Activated T-helper 2 cell treated with anti-CD3 and anti-CD28 coated beads, Interferon-gamma antibody, Interleukin-2, Interleukin-4, amounts not matched to agents 10 μg/mL and 5 μg/mL and 100 μg/mL, durations not matched to agents 14 hours and 24 hours and 36 hours (primary cell): ENCODE data around the gene DLGAP4. TPM values are rescaled to one million over a fixed set of nuclear protein-coding genes. Genes with fewer than 3 reads are reported as not detected.

Experiments
- DNase-seq: peaks from one replicate; pipeline ENCODE4 v3.0.0; 2021; ENCODE audit warnings: low spot score
- H3K27ac Mint-ChIP-seq: one replicate; pipeline ENCODE4 v1.8.0; 2021; ENCODE audit warnings: mixed read lengths
- H3K27me3 Mint-ChIP-seq: one replicate; pipeline ENCODE4 v1.8.0; 2021; ENCODE audit warnings: low read depth, mixed read lengths
- H3K36me3 Mint-ChIP-seq: one replicate; pipeline ENCODE4 v1.8.0; 2021; ENCODE audit warnings: low read depth, mixed read lengths
- H3K4me1 Mint-ChIP-seq: one replicate; pipeline ENCODE4 v1.8.0; 2021; ENCODE audit warnings: low read depth, mixed read lengths
- H3K4me3 Mint-ChIP-seq: one replicate; pipeline ENCODE4 v1.8.0; 2021; ENCODE audit warnings: low read depth, mild to moderate bottlenecking, moderate library complexity, mixed read lengths
- H3K9me3 Mint-ChIP-seq: one replicate; pipeline ENCODE4 v1.8.0; 2021; ENCODE audit warnings: mixed read lengths
- intact Hi-C: fragments of 100-400 bp; cut with micrococcal nuclease; formaldehyde crosslinking; loops from one replicate; pipeline ENCODE4 v1.15.1; 2023
- total RNA-seq: library from RNA; stranded (reverse); gene quantifications from 2 replicates; pipeline ENCODE4 v1.2.3, GENCODE V29; 2022

DLGAP4 gene
- 34.7 and 37.4 TPM in 2 replicates for total RNA-seq

DNA sequence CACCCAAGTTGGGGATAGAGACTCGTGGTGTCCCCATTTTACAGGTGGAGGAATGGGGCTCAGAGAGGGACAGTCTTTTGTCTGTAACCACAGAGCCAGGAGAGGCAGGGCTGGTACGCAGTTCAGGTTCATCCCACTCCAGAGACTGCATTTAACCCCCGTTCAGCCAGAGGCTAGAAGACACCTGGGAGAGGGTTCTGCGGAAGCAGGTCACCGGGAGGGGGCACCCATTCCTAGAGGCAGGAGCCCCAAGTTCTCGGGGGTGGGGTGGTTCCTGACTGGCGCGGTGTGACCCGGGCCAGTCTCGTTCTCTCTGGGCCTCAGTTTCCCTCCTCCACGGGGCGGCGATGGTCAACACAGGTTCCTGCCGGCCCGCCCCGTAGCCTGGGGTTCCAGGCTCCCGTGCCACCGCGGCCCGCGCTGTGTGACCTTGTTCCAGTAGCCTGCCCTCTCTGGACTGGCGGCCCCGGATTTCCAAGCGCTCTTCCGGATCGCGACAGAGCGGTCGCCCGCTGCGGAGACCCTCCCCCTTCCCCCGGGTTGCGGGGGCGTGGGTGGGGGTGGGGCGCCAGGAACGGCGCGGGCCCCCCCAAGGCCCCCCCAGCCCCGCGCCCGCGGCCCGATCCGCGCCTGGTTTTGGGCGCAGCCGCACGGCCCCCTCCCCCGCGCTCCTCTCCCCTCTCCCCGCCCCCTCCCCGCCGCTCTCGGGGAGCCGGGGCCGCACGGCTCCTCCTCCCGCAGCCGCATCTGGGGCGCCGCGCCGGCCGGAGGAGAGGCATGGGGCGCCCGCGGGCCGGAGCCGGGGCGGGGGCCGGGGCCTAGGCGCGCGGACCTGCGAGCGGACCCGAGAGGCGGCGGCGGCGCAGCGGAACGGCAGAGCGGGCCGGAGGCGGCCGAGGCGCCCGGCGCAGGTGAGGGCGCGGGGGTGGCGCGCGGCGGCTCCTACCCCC is at the start of gene DLGAP4:
TSS of gene DLGAP4 (plus strand) at position 738 of the 950 bp plus-strand sequence. CDS start 125,379 bp downstream, outside the sequence.
- peak within 1 kb of the TSS; percentile 14 for H3K4me3 Mint-ChIP-seq
- H3K4me1 Mint-ChIP-seq = no peaks in the 10 kb centered on the region
- peaks cover 63% of the 10 kb centered on the region for H3K27me3 Mint-ChIP-seq
- intact Hi-C loops = no loop called here
- no peak for DNase-seq
- H3K9me3 Mint-ChIP-seq = no peaks in the 10 kb centered on the region
- H3K36me3 Mint-ChIP-seq = no peaks in the 10 kb centered on the region
- no peak within 1 kb of the TSS for H3K27ac Mint-ChIP-seq

GRCh38 chr20:36259177-36260061 is 46.7 kb upstream of the DLGAP4 start:
- no peaks in the 10 kb centered on the region for H3K27me3 Mint-ChIP-seq
- no peaks in the 10 kb centered on the region for H3K9me3 Mint-ChIP-seq
- intact Hi-C loops = loop anchor here (10.0 kb wide), 1 partner anchor 175 kb away; no protein-coding TSS in a partner anchor
- no peak overlapping the region for H3K4me3 Mint-ChIP-seq
- H3K4me1 Mint-ChIP-seq = no peaks in the 10 kb centered on the region
- no peak overlapping the region for H3K27ac Mint-ChIP-seq
- peaks cover 20% of the 10 kb centered on the region for H3K36me3 Mint-ChIP-seq
- no peak for DNase-seq

- no peak for DNase-seq
- Mint-ChIP-seq H3K9me3 (no peaks in the 10 kb centered on the region), H3K4me3 (no peak overlapping the region), H3K4me1 (no peaks in the 10 kb centered on the region), H3K27ac (no peak overlapping the region), H3K36me3 (peaks cover 14% of the 10 kb centered on the region), H3K27me3 (no peaks in the 10 kb centered on the region)
- intact Hi-C loops = loop anchor here (10.0 kb wide), 1 partner anchor 174 kb away; no protein-coding TSS in a partner anchor
These were observed 45.8 kb upstream of the DLGAP4 start for GRCh38 chr20:36260316-36260715.

DNA sequence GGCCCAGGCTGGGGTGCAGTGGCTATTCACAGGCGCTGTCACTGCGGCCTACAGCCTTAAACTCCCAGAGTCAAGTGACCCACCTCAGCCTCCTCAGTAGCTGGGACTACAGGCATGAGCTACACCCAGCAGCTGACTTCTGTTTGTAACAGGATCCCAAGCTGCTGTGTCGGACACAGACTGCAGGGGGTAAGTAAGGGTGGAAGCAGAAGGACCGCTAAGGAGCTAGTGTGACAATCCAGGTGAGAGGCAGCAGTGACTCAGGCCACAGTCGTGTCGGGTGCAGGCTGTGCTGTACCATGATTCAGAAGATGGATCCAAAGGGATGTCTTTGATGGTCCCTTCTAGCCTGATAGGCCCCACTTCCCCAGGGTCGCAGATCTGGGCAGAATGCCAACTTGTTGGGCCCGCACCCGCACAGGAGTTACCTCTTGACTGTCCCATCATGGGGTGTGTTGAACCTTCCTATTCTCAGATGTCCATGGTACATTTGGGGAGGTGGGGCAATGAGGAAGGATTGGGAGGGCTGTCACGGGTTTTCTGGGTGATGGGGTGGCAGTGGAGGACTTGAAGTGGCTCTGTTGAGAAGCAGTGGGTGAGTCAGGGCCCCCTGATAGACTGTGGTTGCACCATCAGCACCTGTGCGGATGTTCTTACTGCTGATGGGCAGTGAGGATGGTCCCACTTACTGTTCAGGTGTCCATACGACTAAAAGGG is 44.6 kb upstream of the DLGAP4 start:
- DNase-seq = no peak
- intact Hi-C loops = loop anchor here (10.0 kb wide), 1 partner anchor 173 kb away; no protein-coding TSS in a partner anchor
- Mint-ChIP-seq H3K4me3 (no peak overlapping the region), H3K27me3 (no peaks in the 10 kb centered on the region), H3K4me1 (no peaks in the 10 kb centered on the region), H3K36me3 (peaks cover 6% of the 10 kb centered on the region), H3K9me3 (no peaks in the 10 kb centered on the region), H3K27ac (no peak overlapping the region)

DNA sequence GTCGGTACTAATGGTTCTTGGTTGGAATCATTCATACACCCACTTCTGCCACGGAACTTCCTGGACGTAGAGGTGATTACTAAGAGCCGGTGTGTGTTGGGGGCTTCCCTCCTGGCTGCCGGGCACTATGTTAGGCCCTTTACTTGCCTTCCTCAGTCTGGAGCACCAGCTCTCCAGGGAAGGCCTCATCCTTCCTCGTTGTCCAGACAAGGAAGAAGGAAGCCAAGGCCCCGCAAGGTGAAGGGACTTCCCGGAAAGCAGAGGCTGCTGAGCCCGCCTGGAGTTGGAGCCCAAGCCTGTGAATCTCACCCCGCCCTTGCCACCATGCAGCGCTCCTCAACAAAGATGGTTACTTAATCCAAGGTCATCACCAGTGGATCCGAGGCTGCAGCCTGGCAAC is 43.7 kb upstream of the DLGAP4 start:
- intact Hi-C loops = loop anchor here (10.0 kb wide), 1 partner anchor 172 kb away; no protein-coding TSS in a partner anchor
- DNase-seq = no peak
- Mint-ChIP-seq H3K9me3 (no peaks in the 10 kb centered on the region), H3K27me3 (no peaks in the 10 kb centered on the region), H3K27ac (no peak overlapping the region), H3K4me1 (no peaks in the 10 kb centered on the region), H3K4me3 (no peak overlapping the region), H3K36me3 (no peaks in the 10 kb centered on the region)

GRCh38 chr20:36264426-36265246 is 41.5 kb upstream of the DLGAP4 start:
- no peak for DNase-seq
- intact Hi-C loops = loop anchor here (10.0 kb wide), 1 partner anchor 170 kb away; no protein-coding TSS in a partner anchor
- Mint-ChIP-seq H3K36me3 (no peaks in the 10 kb centered on the region), H3K9me3 (no peaks in the 10 kb centered on the region), H3K4me1 (no peaks in the 10 kb centered on the region), H3K27ac (no peak overlapping the region), H3K4me3 (no peak overlapping the region), H3K27me3 (peaks cover 2% of the 10 kb centered on the region)

GRCh38 chr20:36266189-36266588 is 40.0 kb upstream of the DLGAP4 start:
- Mint-ChIP-seq H3K4me1 (no peaks in the 10 kb centered on the region), H3K27ac (no peak overlapping the region), H3K36me3 (no peaks in the 10 kb centered on the region), H3K9me3 (no peaks in the 10 kb centered on the region), H3K4me3 (no peak overlapping the region), H3K27me3 (peaks cover 2% of the 10 kb centered on the region)
- intact Hi-C loops = loop anchor here (10.0 kb wide), 1 partner anchor 169 kb away; no protein-coding TSS in a partner anchor
- DNase-seq = no peak

DNA sequence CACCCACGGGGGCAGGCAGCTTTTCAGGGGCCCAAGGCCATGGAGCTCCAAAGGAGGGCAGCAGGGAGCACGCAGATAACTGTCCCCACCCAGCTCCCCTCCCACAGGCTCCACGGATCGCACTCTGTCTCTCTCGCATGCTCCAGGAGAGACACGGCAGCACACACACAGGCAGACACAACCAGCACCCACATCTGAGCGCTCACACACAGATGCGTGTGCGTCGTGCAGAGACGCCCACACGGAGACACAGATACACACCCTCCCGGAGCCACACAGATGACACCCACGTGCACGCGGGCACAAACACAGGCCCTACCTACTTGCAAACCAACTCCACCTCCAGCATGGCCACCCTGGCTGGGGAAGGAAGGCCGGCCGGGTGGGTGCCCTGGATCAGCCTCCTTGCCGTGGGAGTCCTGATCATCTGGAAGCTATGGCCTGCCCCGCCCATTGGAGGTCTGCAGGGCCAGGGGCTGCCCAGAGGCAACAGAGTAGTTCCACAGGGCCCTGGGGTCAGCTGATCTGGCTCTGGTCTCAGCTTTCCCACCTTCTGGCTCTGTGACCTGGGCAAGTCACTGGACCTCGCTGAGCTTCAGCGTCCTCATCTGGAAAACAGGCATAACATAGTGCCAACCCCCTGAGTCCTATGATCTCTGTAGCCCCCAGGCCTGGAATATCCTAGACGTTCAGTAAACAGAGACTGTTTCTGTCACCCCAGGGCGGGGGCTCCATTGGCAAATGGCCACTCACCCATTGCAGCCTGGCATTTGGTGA is 38.3 kb upstream of the DLGAP4 start:
- no peak for DNase-seq
- no peak overlapping the region for H3K27ac Mint-ChIP-seq

GRCh38 chr20:36268440-36269342 is 37.4 kb upstream of the DLGAP4 start:
- H3K27me3 Mint-ChIP-seq = peaks cover 2% of the 10 kb centered on the region
- no peaks in the 10 kb centered on the region for H3K36me3 Mint-ChIP-seq
- no peak overlapping the region for H3K27ac Mint-ChIP-seq
- no peak overlapping the region for H3K4me3 Mint-ChIP-seq
- intact Hi-C loops = loop anchor here (10.0 kb wide), 1 partner anchor 166 kb away; no protein-coding TSS in a partner anchor
- DNase-seq = no peak
- H3K4me1 Mint-ChIP-seq = no peaks in the 10 kb centered on the region
- no peaks in the 10 kb centered on the region for H3K9me3 Mint-ChIP-seq

More for the DNA sequence above, 38.3 kb upstream of the DLGAP4 start:
- Mint-ChIP-seq H3K9me3 (no peaks in the 10 kb centered on the region), H3K4me1 (no peaks in the 10 kb centered on the region), H3K4me3 (no peak overlapping the region), H3K36me3 (no peaks in the 10 kb centered on the region), H3K27me3 (peaks cover 2% of the 10 kb centered on the region)
- intact Hi-C loops = loop anchor here (10.0 kb wide), 1 partner anchor 167 kb away; no protein-coding TSS in a partner anchor

GRCh38 chr20:36269507-36269906 is 36.6 kb upstream of the DLGAP4 start:
- Mint-ChIP-seq H3K9me3 (no peaks in the 10 kb centered on the region), H3K27me3 (peaks cover 2% of the 10 kb centered on the region), H3K4me1 (no peaks in the 10 kb centered on the region), H3K27ac (no peak overlapping the region), H3K36me3 (no peaks in the 10 kb centered on the region), H3K4me3 (no peak overlapping the region)
- intact Hi-C loops = loop anchor here (10.0 kb wide), 1 partner anchor 165 kb away; no protein-coding TSS in a partner anchor
- no peak for DNase-seq
